DOHH2 (cell line): ENCODE results near the gene FFAR4.

Experiments
- EZH2phosphoT487 ChIP-seq: fragments of 200-600 bp; sonication (generic); IDR thresholded peaks from 2 replicates; pipeline ENCODE4 v1.6.1; 2017; ENCODE audit warnings: borderline replicate concordance, mild to moderate bottlenecking, antibody characterized with exemption, low read length, moderate library complexity, mixed read lengths
- TF ChIP-seq, protein P1 (sequence below): fragments of 200-600 bp; sonication (generic); IDR thresholded peaks from one replicate; pipeline ENCODE4 v1.5.1; 2014; ENCODE audit warnings: antibody characterized with exemption, mild to moderate bottlenecking, low read depth, low read length; ENCODE audit not compliant: poor library complexity, severe bottlenecking

DNA sequence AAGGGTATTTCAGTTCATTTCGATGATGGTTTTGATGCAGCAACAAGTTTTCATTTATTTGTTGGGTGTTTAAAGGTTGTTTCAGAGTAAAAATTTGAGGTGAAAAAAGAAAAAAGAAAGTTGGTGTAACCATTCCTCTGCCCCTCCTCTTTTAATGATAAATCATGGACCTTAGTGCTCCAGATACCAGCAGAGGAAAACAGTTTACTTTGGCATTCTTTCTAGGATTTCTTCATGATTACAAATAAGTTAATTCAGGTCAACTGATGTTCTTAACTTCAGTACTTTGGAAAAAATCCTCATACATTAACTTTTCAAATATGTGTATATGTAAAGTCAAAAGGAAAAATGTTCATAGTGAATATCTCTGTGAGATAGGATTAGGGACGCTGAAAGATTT is 36.6 kb downstream of the FFAR4 start:
- TF ChIP-seq, protein P1, sequence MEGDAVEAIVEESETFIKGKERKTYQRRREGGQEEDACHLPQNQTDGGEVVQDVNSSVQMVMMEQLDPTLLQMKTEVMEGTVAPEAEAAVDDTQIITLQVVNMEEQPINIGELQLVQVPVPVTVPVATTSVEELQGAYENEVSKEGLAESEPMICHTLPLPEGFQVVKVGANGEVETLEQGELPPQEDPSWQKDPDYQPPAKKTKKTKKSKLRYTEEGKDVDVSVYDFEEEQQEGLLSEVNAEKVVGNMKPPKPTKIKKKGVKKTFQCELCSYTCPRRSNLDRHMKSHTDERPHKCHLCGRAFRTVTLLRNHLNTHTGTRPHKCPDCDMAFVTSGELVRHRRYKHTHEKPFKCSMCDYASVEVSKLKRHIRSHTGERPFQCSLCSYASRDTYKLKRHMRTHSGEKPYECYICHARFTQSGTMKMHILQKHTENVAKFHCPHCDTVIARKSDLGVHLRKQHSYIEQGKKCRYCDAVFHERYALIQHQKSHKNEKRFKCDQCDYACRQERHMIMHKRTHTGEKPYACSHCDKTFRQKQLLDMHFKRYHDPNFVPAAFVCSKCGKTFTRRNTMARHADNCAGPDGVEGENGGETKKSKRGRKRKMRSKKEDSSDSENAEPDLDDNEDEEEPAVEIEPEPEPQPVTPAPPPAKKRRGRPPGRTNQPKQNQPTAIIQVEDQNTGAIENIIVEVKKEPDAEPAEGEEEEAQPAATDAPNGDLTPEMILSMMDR: no peak
- TF ChIP-seq EZH2phosphoT487: no peak
